WTC11 (cell line): ENCODE data around the gene JHY. TPM values are rescaled to one million over a fixed set of nuclear protein-coding genes. Genes with fewer than 3 reads are reported as not detected.

Experiments used
- ATAC-seq: fragments of 200-7000 bp; cut with Tn5 transposase; 2 replicates; pipeline ENCODE4 v1.10.0; 2021; ENCODE audit warnings: mild to moderate bottlenecking, moderate library complexity
- CTCF ChIA-PET: fragments of 300-600 bp; sonication (Branson Sonifier 250); formaldehyde crosslinking; loops from one replicate; lab custom pipeline; 2021; ENCODE audit warnings: antibody characterized with exemption; lab: Charles Lee
- POLR2A ChIA-PET: fragments of 350-600 bp; sonication (Branson Sonifier 250); formaldehyde crosslinking; loops from one replicate; lab custom pipeline; 2021; ENCODE audit warnings: antibody characterized with exemption; lab: Charles Lee
- DNase-seq: peaks from one replicate; pipeline ENCODE4 v3.0.0; 2021; ENCODE audit warnings: low spot score
- H3K27ac Mint-ChIP-seq: 2 replicates; pipeline ENCODE4 v1.8.0; 2021; ENCODE audit warnings: mixed read lengths
- H3K27me3 Mint-ChIP-seq: 2 replicates; pipeline ENCODE4 v1.8.0; 2021; ENCODE audit warnings: low read depth, mild to moderate bottlenecking, moderate library complexity, mixed read lengths
- H3K36me3 Mint-ChIP-seq: 2 replicates; pipeline ENCODE4 v1.8.0; 2021; ENCODE audit warnings: mixed read lengths
- H3K4me1 Mint-ChIP-seq: 2 replicates; pipeline ENCODE4 v1.8.0; 2022; ENCODE audit warnings: mixed read lengths
- H3K4me3 Mint-ChIP-seq: 2 replicates; pipeline ENCODE4 v1.8.0; 2021; ENCODE audit warnings: mild to moderate bottlenecking, moderate library complexity, mixed read lengths
- H3K9me3 Mint-ChIP-seq: 2 replicates; pipeline ENCODE4 v1.8.0; 2021; ENCODE audit warnings: mixed read lengths
- E2F5 ChIP-seq: sonication (generic); formaldehyde crosslinking; IDR thresholded peaks from 2 replicates; pipeline ENCODE4 v1.8.1; 2022; ENCODE audit warnings: mild to moderate bottlenecking, moderate library complexity, missing genetic modification reagents
- ERG ChIP-seq: fragments of 250-450 bp; sonication (Bioruptor Pico); IDR thresholded peaks from 2 replicates; pipeline ENCODE4 v1.8.0; 2021; ENCODE audit warnings: mild to moderate bottlenecking
- ESRRA ChIP-seq: sonication (generic); formaldehyde crosslinking; IDR thresholded peaks from 2 replicates; pipeline ENCODE4 v1.8.1; 2022; ENCODE audit warnings: mild to moderate bottlenecking, missing genetic modification reagents, borderline replicate concordance
- FOXK1 ChIP-seq: sonication (generic); formaldehyde crosslinking; IDR thresholded peaks from 2 replicates; pipeline ENCODE4 v1.8.0; 2022; ENCODE audit warnings: mild to moderate bottlenecking, moderate library complexity, missing genetic modification reagents
- KAT7 ChIP-seq: sonication (generic); formaldehyde crosslinking; IDR thresholded peaks from 2 replicates; pipeline ENCODE4 v1.8.1; 2023; ENCODE audit warnings: missing genetic modification reagents, mild to moderate bottlenecking, borderline replicate concordance
- NFE2L1 ChIP-seq: sonication (generic); formaldehyde crosslinking; IDR thresholded peaks from 2 replicates; pipeline ENCODE4 v1.8.1; 2023; ENCODE audit warnings: missing genetic modification reagents
- NR2C2 ChIP-seq: sonication (generic); formaldehyde crosslinking; IDR thresholded peaks from 2 replicates; pipeline ENCODE4 v1.8.0; 2022; ENCODE audit warnings: mild to moderate bottlenecking, missing genetic modification reagents
- PREB ChIP-seq: sonication (generic); formaldehyde crosslinking; IDR thresholded peaks from 2 replicates; pipeline ENCODE4 v1.8.1; 2022; ENCODE audit warnings: mild to moderate bottlenecking, missing genetic modification reagents, moderate library complexity, borderline replicate concordance
- SMAD3 ChIP-seq: sonication (generic); formaldehyde crosslinking; IDR thresholded peaks from 2 replicates; pipeline ENCODE4 v1.8.0; 2022; ENCODE audit warnings: missing genetic modification reagents, mild to moderate bottlenecking, borderline replicate concordance
- SOX15 ChIP-seq: fragments of 250-450 bp; sonication (Bioruptor Pico); IDR thresholded peaks from 2 replicates; pipeline ENCODE4 v1.9.0; 2021; ENCODE audit warnings: mild to moderate bottlenecking
- SP1 ChIP-seq: sonication (generic); formaldehyde crosslinking; conservative IDR thresholded peaks from 2 replicates; pipeline ENCODE4 v1.8.1; 2022; ENCODE audit warnings: missing genetic modification reagents
- TCF7 ChIP-seq: sonication (generic); formaldehyde crosslinking; IDR thresholded peaks from 2 replicates; pipeline ENCODE4 v1.8.0; 2022; ENCODE audit warnings: mild to moderate bottlenecking, low read depth, missing genetic modification reagents, moderate library complexity
- TEAD1 ChIP-seq: sonication (generic); formaldehyde crosslinking; IDR thresholded peaks from 2 replicates; pipeline ENCODE4 v1.8.0; 2022; ENCODE audit warnings: mild to moderate bottlenecking, missing genetic modification reagents
- TP53 ChIP-seq: sonication (generic); formaldehyde crosslinking; IDR thresholded peaks from 2 replicates; pipeline ENCODE4 v1.8.1; 2023; ENCODE audit warnings: mild to moderate bottlenecking, missing genetic modification reagents
- ZNF138 ChIP-seq: sonication (generic); formaldehyde crosslinking; conservative IDR thresholded peaks from 2 replicates; pipeline ENCODE4 v1.8.1; 2022; ENCODE audit warnings: mild to moderate bottlenecking, moderate library complexity, missing genetic modification reagents
- ZNF219 ChIP-seq: sonication (generic); formaldehyde crosslinking; IDR thresholded peaks from 2 replicates; pipeline ENCODE4 v1.8.0; 2023; ENCODE audit warnings: missing genetic modification reagents, mild to moderate bottlenecking, borderline replicate concordance
- total RNA-seq: library from RNA; stranded (reverse); gene quantifications from 3 replicates; pipeline ENCODE4 v1.2.3, GENCODE V29; 2021
- TF ChIP-seq, protein P1 (sequence below): fragments of 250-450 bp; sonication (Bioruptor Pico); conservative IDR thresholded peaks from 2 replicates; pipeline ENCODE4 v1.9.0; 2021; ENCODE audit warnings: mild to moderate bottlenecking
- TF ChIP-seq, protein P2 (sequence below): sonication (generic); formaldehyde crosslinking; IDR thresholded peaks from 2 replicates; pipeline ENCODE4 v1.8.1; 2023; ENCODE audit warnings: mild to moderate bottlenecking, moderate library complexity, missing genetic modification reagents
- TF ChIP-seq, protein P3 (sequence below): sonication (generic); formaldehyde crosslinking; IDR thresholded peaks from 2 replicates; pipeline ENCODE4 v1.8.0; 2023; ENCODE audit warnings: missing genetic modification reagents, mild to moderate bottlenecking, borderline replicate concordance

JHY gene
- total RNA-seq, 1 experiment from 2014 or later, result 1.6 TPM

DNA sequence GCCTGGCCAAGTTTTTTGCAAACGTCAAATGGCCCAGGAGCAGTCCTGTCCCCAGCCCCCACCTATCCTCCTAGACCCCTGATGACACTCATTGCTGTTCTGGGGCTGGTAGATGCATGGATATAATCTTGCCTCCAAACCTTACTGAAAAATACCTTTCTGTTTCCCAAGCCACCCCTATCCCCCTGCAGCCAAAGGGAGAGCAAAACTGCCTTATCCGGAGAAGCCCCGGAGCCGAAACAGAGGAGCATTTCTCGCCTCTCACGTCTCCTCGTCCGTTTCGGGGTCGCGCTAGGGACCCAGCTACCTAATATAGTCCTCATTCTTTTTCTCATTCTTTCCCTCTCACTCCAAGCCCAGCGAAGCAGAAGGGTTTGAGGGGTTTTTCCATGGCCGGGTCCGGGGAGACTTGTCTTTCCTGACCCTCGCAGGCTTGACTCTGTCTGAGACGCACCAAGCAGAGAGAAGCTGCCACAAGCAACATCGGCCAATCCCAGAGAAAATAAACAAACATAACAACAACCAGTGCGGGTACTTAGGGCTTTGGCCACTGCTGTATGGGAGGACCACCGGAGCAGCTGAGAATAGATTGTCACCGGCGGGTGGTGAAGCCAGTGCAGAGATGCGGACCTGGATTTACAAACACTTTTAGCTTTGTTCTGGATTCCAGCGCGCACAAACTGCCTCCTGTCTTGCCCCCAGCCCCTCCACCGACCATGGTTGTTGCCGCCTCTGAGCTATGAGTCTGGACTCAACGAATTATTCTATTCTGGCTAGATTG is 97.4 kb downstream of the JHY start:
- ChIA-PET POLR2A (no interaction called here), CTCF (no interaction called here)
- peaks cover 57% of the 10 kb centered on the region for H3K4me1 Mint-ChIP-seq
- peak overlapping the region; percentile 70 for H3K4me3 Mint-ChIP-seq
- DNase-seq (peak; percentile 26), ATAC-seq (no peak)
- no peak overlapping the region for H3K27ac Mint-ChIP-seq
- H3K27me3 Mint-ChIP-seq, result peaks cover 100% of the 10 kb centered on the region
- TF ChIP-seq KAT7 (CRISPR knock-in tag) (no peak), TP53 (CRISPR knock-in tag) (no peak), NR2C2 (CRISPR knock-in tag) (no peak), PREB (CRISPR knock-in tag) (no peak), SOX15 (CRISPR knock-in tag) (no peak)
- TF ChIP-seq, protein P1, sequence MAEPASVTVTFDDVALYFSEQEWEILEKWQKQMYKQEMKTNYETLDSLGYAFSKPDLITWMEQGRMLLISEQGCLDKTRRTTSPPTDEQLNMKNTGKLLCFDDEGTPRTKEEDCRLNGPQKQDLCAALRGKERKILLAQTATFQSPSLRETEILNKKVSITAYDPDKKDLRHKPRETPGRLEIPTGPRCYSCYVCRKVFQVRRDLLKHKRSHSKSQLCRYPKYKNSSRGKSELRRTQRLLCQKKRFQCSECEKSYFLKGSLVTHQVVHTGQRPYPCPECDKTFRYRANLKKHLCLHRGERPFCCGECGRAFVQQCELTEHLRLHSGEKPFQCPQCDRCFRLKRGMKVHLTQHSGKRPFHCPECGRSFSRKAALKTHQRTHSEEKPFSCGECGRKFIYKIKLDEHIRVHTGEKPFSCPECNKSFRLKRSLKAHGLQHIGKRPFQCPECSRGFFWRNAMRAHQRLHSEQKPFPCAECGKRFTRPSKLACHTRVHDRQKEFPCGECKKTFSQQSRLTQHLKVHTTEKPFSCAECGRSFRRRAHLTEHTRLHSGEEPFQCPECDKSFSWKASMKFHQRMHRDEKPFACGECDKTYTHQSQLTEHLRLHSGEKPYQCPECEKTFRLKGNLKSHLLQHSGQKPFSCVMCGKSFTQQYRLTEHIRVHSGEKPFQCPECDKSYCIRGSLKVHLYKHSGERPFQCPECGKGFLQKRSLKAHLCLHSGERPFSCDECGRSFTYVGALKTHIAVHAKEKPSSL (CRISPR knock-in tag), result no peak
- TF ChIP-seq, protein P2, sequence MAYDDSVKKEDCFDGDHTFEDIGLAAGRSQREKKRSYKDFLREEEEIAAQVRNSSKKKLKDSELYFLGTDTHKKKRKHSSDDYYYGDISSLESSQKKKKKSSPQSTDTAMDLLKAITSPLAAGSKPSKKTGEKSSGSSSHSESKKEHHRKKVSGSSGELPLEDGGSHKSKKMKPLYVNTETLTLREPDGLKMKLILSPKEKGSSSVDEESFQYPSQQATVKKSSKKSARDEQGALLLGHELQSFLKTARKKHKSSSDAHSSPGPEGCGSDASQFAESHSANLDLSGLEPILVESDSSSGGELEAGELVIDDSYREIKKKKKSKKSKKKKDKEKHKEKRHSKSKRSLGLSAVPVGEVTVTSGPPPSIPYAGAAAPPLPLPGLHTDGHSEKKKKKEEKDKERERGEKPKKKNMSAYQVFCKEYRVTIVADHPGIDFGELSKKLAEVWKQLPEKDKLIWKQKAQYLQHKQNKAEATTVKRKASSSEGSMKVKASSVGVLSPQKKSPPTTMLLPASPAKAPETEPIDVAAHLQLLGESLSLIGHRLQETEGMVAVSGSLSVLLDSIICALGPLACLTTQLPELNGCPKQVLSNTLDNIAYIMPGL (CRISPR knock-in tag), result no peak
- peaks cover 5% of the 10 kb centered on the region for H3K36me3 Mint-ChIP-seq
- H3K9me3 Mint-ChIP-seq, result no peaks in the 10 kb centered on the region

GRCh38 chr11:122981388-122982264 is 99.1 kb downstream of the JHY start, which contains the start of gene BSX:
Gene BSX, minus strand, starts transcription at chr11:122981834. Its CDS starts 163 bp downstream, at chr11:122981671.
- peak within 1 kb of the TSS; percentile 47 for H3K4me3 Mint-ChIP-seq
- H3K27me3 Mint-ChIP-seq, result peaks cover 100% of the 10 kb centered on the region
- DNase-seq, result peak; percentile 95
- ATAC-seq, result peak; percentile 80
- peaks cover 5% of the 10 kb centered on the region for H3K36me3 Mint-ChIP-seq
- no peak within 1 kb of the TSS for H3K27ac Mint-ChIP-seq
- CTCF ChIA-PET, result interaction anchor here (0.6 to 4.2 kb wide), 8 partner anchors 39 to 280 kb away, joined by 3 to 38 read pairs (median 4); no protein-coding TSS in a partner anchor
- TF ChIP-seq ZNF219 (CRISPR knock-in tag), result no peak
- peak; percentile 80 for TF ChIP-seq TP53 (CRISPR knock-in tag)
- peak; percentile 51; the same call in 1 of the 2 replicates for TF ChIP-seq ESRRA (CRISPR knock-in tag)
- TF ChIP-seq E2F5 (CRISPR knock-in tag), result no peak
- no peak for TF ChIP-seq TCF7 (CRISPR knock-in tag)
- peak; percentile 48; the same call in 1 of the 2 replicates for TF ChIP-seq TEAD1 (CRISPR knock-in tag)
- no peak for TF ChIP-seq NR2C2 (CRISPR knock-in tag)
- TF ChIP-seq, protein P3, sequence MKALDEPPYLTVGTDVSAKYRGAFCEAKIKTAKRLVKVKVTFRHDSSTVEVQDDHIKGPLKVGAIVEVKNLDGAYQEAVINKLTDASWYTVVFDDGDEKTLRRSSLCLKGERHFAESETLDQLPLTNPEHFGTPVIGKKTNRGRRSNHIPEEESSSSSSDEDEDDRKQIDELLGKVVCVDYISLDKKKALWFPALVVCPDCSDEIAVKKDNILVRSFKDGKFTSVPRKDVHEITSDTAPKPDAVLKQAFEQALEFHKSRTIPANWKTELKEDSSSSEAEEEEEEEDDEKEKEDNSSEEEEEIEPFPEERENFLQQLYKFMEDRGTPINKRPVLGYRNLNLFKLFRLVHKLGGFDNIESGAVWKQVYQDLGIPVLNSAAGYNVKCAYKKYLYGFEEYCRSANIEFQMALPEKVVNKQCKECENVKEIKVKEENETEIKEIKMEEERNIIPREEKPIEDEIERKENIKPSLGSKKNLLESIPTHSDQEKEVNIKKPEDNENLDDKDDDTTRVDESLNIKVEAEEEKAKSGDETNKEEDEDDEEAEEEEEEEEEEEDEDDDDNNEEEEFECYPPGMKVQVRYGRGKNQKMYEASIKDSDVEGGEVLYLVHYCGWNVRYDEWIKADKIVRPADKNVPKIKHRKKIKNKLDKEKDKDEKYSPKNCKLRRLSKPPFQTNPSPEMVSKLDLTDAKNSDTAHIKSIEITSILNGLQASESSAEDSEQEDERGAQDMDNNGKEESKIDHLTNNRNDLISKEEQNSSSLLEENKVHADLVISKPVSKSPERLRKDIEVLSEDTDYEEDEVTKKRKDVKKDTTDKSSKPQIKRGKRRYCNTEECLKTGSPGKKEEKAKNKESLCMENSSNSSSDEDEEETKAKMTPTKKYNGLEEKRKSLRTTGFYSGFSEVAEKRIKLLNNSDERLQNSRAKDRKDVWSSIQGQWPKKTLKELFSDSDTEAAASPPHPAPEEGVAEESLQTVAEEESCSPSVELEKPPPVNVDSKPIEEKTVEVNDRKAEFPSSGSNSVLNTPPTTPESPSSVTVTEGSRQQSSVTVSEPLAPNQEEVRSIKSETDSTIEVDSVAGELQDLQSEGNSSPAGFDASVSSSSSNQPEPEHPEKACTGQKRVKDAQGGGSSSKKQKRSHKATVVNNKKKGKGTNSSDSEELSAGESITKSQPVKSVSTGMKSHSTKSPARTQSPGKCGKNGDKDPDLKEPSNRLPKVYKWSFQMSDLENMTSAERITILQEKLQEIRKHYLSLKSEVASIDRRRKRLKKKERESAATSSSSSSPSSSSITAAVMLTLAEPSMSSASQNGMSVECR (CRISPR knock-in tag), result peak; percentile 76
- peak; percentile 56; the same call in 1 of the 2 replicates for TF ChIP-seq SP1 (CRISPR knock-in tag)
- no peak for TF ChIP-seq SOX15 (CRISPR knock-in tag)
- 0 out of 2 replicates have a peak, but pooled peaks have one; percentile 12 for TF ChIP-seq ZNF138 (CRISPR knock-in tag)
- TF ChIP-seq SMAD3 (CRISPR knock-in tag), result no peak
- 0 out of 2 replicates have a peak, but pooled peaks have one; percentile 22 for TF ChIP-seq NFE2L1 (CRISPR knock-in tag)
- TF ChIP-seq ERG (CRISPR knock-in tag), result no peak
- TF ChIP-seq FOXK1 (CRISPR knock-in tag), result no peak
- no peak for TF ChIP-seq KAT7 (CRISPR knock-in tag)
- TF ChIP-seq, all 79 proteins: peak for 7
- POLR2A ChIA-PET, result interaction anchor here (0.5 to 1.3 kb wide), 2 partner anchors 18 to 39 kb away, joined by 3 read pairs; no protein-coding TSS in a partner anchor
- H3K4me1 Mint-ChIP-seq, result peaks cover 51% of the 10 kb centered on the region
- no peaks in the 10 kb centered on the region for H3K9me3 Mint-ChIP-seq
